Neural cell (in vitro differentiated cells): Measurements from ENCODE around the gene FTSJ3.

Experiments used
- CTCF ChIP-seq: fragments of 450-650 bp; IDR thresholded peaks from 2 replicates; pipeline ENCODE4 v1.5.1; 2014; ENCODE audit warnings: antibody characterized with exemption, mild to moderate bottlenecking, moderate library complexity; ENCODE audit not compliant: poor library complexity, severe bottlenecking
- EP300 ChIP-seq: fragments of 450-650 bp; conservative IDR thresholded peaks from 2 replicates; pipeline ENCODE4 v1.6.1; 2014; ENCODE audit warnings: antibody characterized with exemption, mild to moderate bottlenecking, moderate library complexity; ENCODE audit not compliant: poor library complexity, severe bottlenecking
- EZH2 ChIP-seq: fragments of 200-600, 300-800 bp; shearing (Covaris generic), sonication (generic); IDR thresholded peaks from 2 replicates; pipeline ENCODE4 v1.6.1; 2014; ENCODE audit warnings: antibody characterized with exemption, low read length, borderline replicate concordance, mild to moderate bottlenecking; ENCODE audit not compliant: insufficient read depth, poor library complexity, severe bottlenecking
- MXI1 ChIP-seq: fragments of 450-650 bp; conservative IDR thresholded peaks from 2 replicates; pipeline ENCODE4 v1.6.1; 2014; ENCODE audit warnings: antibody characterized with exemption, mild to moderate bottlenecking; ENCODE audit not compliant: poor library complexity, severe bottlenecking
- POLR2AphosphoS5 ChIP-seq: IDR thresholded peaks from 2 replicates; pipeline ENCODE4 v1.6.1; 2012
- RAD21 ChIP-seq: fragments of 450-650 bp; conservative IDR thresholded peaks from 2 replicates; pipeline ENCODE4 v1.6.1; 2014; ENCODE audit warnings: antibody characterized with exemption, mild to moderate bottlenecking, moderate library complexity
- REST ChIP-seq: IDR thresholded peaks from 2 replicates; pipeline ENCODE4 v1.6.1; 2012; ENCODE audit warnings: borderline replicate concordance
- SMC3 ChIP-seq: fragments of 450-650 bp; conservative IDR thresholded peaks from 2 replicates; pipeline ENCODE4 v1.6.1; 2014; ENCODE audit warnings: antibody characterized with exemption, mild to moderate bottlenecking, moderate library complexity; ENCODE audit not compliant: poor library complexity
- TAF1 ChIP-seq: IDR thresholded peaks from 2 replicates; pipeline ENCODE4 v1.6.1; 2012; ENCODE audit warnings: low read depth

GRCh38 chr17:63809970-63810369 is 17.5 kb downstream of the FTSJ3 start:
- TF ChIP-seq POLR2AphosphoS5 (no peak), CTCF (no peak), EZH2 (no peak), MXI1 (no peak), RAD21 (no peak), EP300 (no peak), SMC3 (no peak), REST (no peak), TAF1 (no peak)
